Left kidney (tissue), 2 donors: Measurements from ENCODE around the gene ISG15. TPM values are rescaled to one million over a fixed set of nuclear protein-coding genes. Genes with fewer than 3 reads are reported as not detected.
"Not testable (repeated sequence)": the region's sequence is repeated elsewhere in the genome, so short reads cannot be mapped to it uniquely, and the experiment has no call there.

ENCODE experiments used
- DNase-seq: peaks from one replicate; pipeline ENCODE4 v3.0.0-alpha.2; 2013
- polyA plus RNA-seq: library from polyadenylated mRNA; unstranded; fragments of 120-200 nt; gene quantifications from one replicate; pipeline ENCODE4 v1.2.1, GENCODE V29; 2013; ENCODE audit not compliant: insufficient read length

ISG15 gene
- polyA plus RNA-seq, 1 donor, result 9.4 TPM

GRCh38 chr1:1026599-1027413 is 13.5 kb downstream of the ISG15 start:
- no peak for DNase-seq

DNA sequence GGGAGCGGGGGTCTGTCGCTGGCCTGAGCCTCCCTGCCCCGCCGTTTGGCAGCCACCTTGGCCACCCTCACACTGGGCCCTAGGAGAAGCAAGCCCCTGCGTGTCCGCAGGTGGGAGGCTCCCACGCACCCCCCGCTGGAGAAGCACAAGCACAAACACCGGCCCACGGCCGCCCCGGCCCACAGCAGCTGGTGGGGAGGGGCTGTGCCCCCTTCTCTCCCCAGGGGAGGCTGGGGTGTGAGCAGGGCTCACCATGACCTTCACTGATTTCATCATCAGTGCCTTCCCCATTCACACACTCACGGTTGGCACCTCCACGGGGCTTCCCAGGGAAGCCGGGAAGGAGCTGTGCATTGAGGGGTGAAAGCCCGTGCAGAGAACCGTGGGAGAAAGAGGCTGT is 14.5 kb downstream of the ISG15 start:
- no peak for DNase-seq

DNA sequence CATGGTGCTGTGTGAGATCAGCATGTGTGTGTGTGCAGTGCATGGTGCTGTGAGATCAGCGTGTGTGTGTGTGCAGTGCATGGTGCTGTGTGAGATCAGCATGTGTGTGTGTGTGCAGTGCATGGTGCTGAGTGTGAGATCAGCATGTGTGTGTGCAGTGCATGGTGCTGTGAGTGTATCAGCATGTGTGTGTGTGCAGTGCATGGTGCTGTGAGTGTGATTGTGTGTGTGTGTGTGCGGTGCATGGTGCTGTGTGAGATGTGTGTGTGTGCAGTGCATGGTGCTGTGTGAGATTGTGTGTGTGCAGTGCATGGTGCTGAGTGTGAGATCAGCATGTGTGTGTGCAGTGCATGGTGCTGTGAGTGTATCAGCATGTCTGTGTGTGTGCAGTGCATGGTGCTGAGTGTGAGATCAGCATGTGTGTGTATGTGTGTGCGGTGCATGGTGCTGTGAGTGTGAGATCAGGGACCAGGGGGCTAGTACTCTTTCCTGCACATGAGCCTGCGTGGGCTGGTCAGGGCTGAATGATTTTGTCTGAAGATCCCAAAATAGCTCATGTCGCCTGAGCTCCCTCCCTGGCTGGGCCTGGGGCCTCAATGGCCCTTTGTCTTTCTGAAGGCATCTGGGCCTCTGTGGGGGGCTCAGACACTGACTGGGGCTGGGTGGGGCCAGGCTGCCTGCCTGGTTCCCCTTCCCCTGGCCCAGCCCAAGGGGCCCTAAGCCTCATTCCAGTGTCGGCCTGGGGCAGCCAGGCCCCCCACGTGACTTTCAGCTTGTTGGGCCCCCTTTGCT is 17.8 kb downstream of the ISG15 start:
- not testable (repeated sequence) for DNase-seq

- no peak for DNase-seq
Measured at GRCh38 chr1:1031659-1032235, 18.4 kb downstream of the ISG15 start.

DNA sequence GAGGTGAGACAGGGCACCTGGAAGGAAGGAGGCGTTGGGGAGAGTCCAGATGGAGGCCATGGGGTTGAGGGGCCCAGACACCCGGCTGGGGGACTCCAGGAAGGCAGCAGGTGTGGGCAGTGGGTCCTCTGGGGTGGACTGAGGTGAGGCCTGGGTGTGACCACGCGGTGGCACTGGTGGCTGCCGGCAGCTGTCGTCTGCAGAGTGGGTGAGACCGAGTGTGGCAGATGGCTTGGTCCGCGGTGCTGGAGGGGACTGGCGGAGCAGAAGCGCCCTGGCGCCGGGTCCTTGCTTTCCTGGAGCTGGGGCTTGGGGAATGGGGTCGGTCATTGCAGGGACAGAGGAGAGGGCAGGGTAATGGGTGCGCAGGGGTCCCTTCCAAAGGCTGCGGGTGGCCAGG is 19.1 kb downstream of the ISG15 start:
- DNase-seq, result no peak

GRCh38 chr1:1033009-1033587 is 19.8 kb downstream of the ISG15 start:
- peak; percentile 89 for DNase-seq

GRCh38 chr1:1033731-1034438 is 20.6 kb downstream of the ISG15 start:
- no peak for DNase-seq

DNA sequence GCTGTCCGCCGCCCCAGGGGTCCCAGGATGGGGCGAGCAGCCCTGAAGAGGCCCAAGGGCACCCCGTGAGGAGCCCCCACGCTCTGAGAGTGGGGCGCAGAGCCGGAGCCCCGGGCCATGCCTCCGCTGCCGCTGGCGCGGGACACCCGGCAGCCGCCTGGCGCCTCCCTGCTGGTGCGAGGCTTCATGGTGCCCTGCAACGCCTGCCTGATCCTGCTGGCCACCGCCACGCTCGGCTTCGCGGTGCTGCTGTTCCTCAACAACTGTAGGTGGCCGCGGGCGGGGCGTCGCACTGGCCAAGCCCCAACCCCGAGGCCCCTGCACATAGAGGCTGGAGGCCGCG is 21.1 kb downstream of the ISG15 start:
- no peak for DNase-seq

- DNase-seq, result no peak
Measured at GRCh38 chr1:1035291-1035943, 22.1 kb downstream of the ISG15 start.

DNA sequence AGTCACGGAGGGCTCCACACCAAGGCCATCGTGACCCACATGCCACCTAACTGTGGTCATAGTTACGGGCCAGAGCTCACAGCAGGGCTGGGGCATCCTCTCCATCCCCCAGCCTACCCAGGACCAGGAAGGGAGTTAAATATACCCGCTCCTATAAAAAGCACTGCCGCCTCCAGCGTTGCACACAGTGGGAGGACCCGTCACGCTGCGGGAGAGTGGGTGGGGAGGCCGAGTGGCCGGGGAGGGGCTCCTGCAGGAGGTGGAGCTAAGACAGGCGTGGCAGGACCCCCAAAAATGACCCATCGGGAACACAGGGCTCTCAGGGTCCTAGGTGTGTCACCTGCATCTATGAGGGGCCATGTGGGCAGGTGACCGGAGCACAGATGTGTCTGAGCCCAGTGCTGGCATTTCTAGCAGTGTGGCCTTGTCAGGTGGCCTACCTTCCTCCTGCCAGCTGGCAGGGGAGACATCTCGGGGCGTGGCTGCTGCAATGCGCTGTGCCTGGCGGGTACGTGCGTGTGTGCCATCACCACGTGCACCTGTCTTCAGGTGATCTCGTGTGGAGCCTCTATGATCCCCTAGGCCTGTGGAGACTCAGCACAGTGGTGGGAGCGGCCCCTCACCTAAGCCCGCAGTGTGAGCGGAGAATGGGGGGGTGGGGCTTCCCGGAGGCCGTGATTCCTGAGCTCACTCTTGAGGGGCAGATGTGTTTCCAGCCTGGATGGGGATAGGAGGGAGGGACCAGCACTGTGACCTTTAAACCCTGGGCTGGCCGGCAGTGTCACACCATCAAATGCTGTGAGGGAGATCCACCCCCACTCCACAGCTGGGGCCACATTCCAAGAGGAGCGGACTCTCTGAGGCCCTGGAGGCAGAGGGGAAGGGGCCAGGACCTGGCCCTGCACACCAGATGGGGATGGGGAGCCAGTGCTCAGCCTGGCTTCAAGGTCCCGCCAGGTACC is 24.4 kb downstream of the ISG15 start:
- DNase-seq, result no peak

GRCh38 chr1:1038694-1039093 is 25.4 kb downstream of the ISG15 start:
- DNase-seq, result no peak

DNA sequence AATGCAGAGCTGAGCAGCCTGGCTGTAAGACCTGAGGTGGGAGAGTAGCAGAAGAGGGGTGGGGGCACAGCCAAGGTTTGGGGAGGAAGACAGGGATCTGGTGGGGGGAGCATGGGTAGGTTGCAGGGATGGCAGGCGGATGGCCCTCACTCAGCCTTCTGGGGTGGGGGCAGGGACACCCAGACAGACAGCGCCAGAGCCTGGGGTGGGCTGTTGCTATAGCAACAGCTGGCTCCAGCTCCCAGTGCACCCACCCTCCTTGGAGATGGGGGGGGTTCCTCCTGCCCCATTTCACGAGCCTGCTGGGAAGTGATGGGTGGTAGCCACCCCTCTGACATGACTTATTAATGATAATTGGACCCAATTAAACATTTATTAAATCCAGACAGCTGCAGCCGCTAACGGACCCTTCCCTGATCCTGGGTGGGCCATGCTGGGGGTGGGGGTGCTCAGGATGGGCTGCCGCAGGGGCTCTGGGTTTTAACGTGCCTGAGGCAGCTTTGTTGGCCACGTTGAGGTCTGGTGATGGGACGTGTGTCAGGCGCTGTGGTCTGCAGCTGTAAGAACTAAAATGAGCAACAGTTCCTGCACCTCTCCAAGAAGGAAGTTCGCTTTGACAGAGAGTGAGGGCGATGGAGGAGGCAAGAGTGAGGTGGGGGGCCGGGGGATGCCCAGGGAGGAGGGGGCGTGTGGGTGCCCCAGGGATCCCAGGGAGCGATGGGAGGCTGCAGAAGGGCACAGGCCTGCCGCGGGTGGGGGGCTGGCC is 26.0 kb downstream of the ISG15 start:
- DNase-seq, result no peak

DNA sequence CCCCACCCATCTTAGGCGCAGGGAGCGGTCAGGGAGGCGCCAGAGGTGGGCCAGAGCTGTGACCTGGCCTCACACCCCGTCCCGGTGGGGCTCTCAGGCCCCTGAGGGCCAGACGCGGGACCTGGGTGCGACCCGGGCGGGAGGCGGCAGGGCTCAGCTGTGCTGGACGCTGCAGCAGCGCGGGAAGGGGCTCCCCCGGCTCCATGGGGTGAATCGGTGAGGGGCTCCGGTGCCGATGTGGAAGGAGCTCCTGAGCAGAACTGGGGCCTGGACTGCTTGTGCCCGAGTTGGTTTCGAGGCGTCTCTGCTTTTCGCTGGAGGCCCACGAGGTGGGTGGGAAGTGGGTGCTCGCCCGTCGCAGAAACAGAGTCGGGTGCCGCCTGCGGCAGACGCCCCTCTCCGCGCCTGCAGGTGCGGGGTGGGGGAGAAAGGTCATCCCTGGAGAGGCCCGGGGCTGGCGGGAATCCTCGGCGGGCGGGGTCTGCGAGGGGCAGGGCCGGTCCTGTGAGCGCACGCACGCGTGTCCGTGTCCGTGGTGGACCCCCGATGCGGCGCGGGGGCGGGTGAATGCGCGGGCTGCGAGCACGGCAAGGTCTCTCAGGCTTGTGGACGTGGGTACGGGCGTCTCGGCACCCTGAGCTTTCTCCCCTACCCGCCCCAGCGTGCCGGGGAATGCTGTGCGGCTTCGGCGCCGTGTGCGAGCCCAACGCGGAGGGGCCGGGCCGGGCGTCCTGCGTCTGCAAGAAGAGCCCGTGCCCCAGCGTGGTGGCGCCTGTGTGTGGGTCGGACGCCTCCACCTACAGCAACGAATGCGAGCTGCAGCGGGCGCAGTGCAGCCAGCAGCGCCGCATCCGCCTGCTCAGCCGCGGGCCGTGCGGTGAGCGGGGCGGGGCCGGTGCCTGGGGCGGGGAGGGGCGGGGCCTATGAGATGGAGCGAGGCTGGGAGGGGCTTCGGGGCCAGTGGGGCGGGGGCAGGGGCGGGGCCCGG is 27.0 kb downstream of the ISG15 start:
- DNase-seq, result no peak

DNA sequence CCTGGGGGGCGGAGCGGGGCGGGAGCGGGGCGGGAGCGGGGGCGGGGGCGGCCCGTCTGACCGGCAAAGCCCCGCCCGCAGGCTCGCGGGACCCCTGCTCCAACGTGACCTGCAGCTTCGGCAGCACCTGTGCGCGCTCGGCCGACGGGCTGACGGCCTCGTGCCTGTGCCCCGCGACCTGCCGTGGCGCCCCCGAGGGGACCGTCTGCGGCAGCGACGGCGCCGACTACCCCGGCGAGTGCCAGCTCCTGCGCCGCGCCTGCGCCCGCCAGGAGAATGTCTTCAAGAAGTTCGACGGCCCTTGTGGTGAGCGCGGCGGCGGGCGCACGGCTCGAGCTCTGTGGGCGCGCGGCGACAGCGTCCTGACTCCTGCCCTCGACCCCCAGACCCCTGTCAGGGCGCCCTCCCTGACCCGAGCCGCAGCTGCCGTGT is 27.8 kb downstream of the ISG15 start:
- DNase-seq, result no peak

DNA sequence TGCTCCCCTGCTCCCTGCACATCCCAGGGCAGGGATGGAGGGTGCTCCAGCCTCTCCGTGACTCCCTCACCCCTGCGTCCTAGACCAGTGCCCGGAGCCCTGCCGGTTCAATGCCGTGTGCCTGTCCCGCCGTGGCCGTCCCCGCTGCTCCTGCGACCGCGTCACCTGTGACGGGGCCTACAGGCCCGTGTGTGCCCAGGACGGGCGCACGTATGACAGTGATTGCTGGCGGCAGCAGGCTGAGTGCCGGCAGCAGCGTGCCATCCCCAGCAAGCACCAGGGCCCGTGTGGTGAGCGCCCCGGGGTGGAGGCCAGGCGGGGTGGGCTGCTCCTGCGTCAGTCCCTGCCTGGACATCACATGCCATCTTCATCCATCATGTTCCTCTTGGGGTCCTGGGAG is 28.6 kb downstream of the ISG15 start:
- no peak for DNase-seq

DNA sequence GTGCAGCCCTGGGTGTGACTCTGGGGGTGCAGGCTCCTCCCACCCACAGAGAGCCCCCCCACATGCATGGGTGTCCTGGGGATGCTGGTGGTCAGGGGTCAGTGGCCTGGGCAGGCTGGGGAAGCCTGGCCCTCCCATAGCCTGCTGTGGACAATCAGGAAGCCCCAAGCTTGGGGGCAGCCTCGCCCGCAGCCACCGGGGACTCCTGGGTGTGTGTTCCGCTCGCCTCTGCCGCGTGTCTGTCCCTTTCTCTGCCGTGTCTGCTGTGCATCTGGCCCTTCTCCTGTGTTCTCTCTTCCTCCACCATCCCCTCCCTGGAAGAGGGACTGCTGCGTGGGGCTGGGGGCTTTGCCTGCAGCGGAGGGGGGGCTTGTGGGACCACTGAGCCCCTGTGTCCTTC is 29.5 kb downstream of the ISG15 start:
- no peak for DNase-seq

GRCh38 chr1:1043411-1043810 is 30.1 kb downstream of the ISG15 start:
- DNase-seq, result no peak

GRCh38 chr1:1043921-1044320 is 30.6 kb downstream of the ISG15 start:
- DNase-seq, result no peak
